DOHH2 (cell line): Measurements from ENCODE around the gene PILRA.
"Not testable (repeated sequence)": the region's sequence is repeated elsewhere in the genome, so short reads cannot be mapped to it uniquely, and the experiment has no call there.

ENCODE experiments used
- H3F3A ChIP-seq: fragments of 200-600 bp; sonication (generic), shearing (Covaris generic); 2 replicates; pipeline ENCODE4 v1.6.0; 2016; ENCODE audit warnings: antibody characterized with exemption, mild to moderate bottlenecking; ENCODE audit not compliant: control insufficient read depth, insufficient read depth
- H3K27ac ChIP-seq: fragments of 200-600 bp; sonication (generic); 2 replicates; pipeline ENCODE4 v1.5.1; 2014; ENCODE audit warnings: low read depth, mild to moderate bottlenecking, low read length, moderate library complexity
- H3K27me3 ChIP-seq: fragments of 200-600 bp; sonication (generic); 2 replicates; pipeline ENCODE4 v1.6.1; 2014; ENCODE audit warnings: mild to moderate bottlenecking, low read length, mixed read lengths; ENCODE audit not compliant: control insufficient read depth
- H3K36me3 ChIP-seq: fragments of 200-600 bp; sonication (generic); 2 replicates; pipeline ENCODE4 v1.6.1; 2014; ENCODE audit warnings: mild to moderate bottlenecking, low read length, moderate library complexity, mixed read lengths; ENCODE audit not compliant: control insufficient read depth
- H3K4me1 ChIP-seq: fragments of 200-600 bp; sonication (generic); 2 replicates; pipeline ENCODE4 v1.6.1; 2014; ENCODE audit warnings: mild to moderate bottlenecking, low read length, mixed read lengths; ENCODE audit not compliant: control insufficient read depth
- H3K4me2 ChIP-seq: fragments of 200-600 bp; sonication (generic); 2 replicates; pipeline ENCODE4 v1.6.0; 2014; ENCODE audit warnings: mild to moderate bottlenecking, low read length, moderate library complexity
- H3K4me3 ChIP-seq: fragments of 200-600 bp; sonication (generic); 2 replicates; pipeline ENCODE4 v1.5.1; 2014; ENCODE audit warnings: mild to moderate bottlenecking, low read length, mixed read lengths
- H3K79me2 ChIP-seq: fragments of 200-600 bp; sonication (generic); 2 replicates; pipeline ENCODE4 v1.6.1; 2014; ENCODE audit warnings: mild to moderate bottlenecking, low read length, mixed read lengths; ENCODE audit not compliant: control insufficient read depth
- H3K9me2 ChIP-seq: fragments of 200-600 bp; sonication (generic); replicated peaks from 2 replicates; pipeline ENCODE4 v1.6.1; 2014; ENCODE audit warnings: mild to moderate bottlenecking, low read length, mixed read lengths; ENCODE audit not compliant: control insufficient read depth
- H3K9me3 ChIP-seq: fragments of 200-600 bp; sonication (generic); 2 replicates; pipeline ENCODE4 v1.6.1; 2014; ENCODE audit warnings: antibody characterized with exemption, low read length, mixed read lengths; ENCODE audit not compliant: control insufficient read depth, insufficient read depth
- H4K20me1 ChIP-seq: fragments of 200-600 bp; sonication (generic); 2 replicates; pipeline ENCODE4 v1.6.0; 2014; ENCODE audit warnings: low read depth, mild to moderate bottlenecking, antibody characterized with exemption, low read length, moderate library complexity; ENCODE audit not compliant: control insufficient read depth, insufficient read depth
- EZH2phosphoT487 ChIP-seq: fragments of 200-600 bp; sonication (generic); IDR thresholded peaks from 2 replicates; pipeline ENCODE4 v1.6.1; 2017; ENCODE audit warnings: borderline replicate concordance, mild to moderate bottlenecking, antibody characterized with exemption, low read length, moderate library complexity, mixed read lengths
- TF ChIP-seq, protein P1 (sequence below): fragments of 200-600 bp; sonication (generic); IDR thresholded peaks from one replicate; pipeline ENCODE4 v1.5.1; 2014; ENCODE audit warnings: antibody characterized with exemption, mild to moderate bottlenecking, low read depth, low read length; ENCODE audit not compliant: poor library complexity, severe bottlenecking

The PILRA gene

DNA sequence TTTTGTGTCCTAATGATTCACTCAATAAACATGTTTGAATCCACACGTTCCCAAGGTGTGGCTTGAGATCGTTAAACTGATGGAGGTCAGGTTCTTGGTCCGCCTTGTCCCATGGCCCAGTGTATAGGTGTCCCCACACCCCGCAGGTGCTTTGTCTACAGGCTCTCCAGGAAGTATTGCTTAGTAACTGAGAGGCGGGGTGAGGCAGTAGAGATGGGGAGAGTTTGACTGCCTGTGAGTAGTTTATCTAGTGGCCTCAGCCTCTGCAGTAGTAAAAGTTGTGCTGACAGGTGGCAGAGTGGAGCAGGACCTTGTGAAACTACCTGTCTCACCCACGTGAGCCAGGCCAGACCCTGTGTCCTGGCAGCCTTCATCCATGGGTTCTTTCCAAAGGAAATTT, 32.0 kb upstream of the PILRA start:
- Histone ChIP-seq H4K20me1 (peaks cover 11% of the 10 kb centered on the region; the same call in 1 of the 2 replicates), H3K79me2 (peaks cover 63% of the 10 kb centered on the region), H3K27ac (peak overlapping the region; percentile 69), H3K4me1 (peaks cover 65% of the 10 kb centered on the region), H3K4me2 (peak overlapping the region; percentile 49), H3K4me3 (peak overlapping the region; percentile 53), H3K36me3 (peaks cover 68% of the 10 kb centered on the region), H3F3A (peaks cover 22% of the 10 kb centered on the region)
- not testable (repeated sequence) for H3K9me3 ChIP-seq, H3K9me2 ChIP-seq, H3K27me3 ChIP-seq
- TF ChIP-seq, protein P1, sequence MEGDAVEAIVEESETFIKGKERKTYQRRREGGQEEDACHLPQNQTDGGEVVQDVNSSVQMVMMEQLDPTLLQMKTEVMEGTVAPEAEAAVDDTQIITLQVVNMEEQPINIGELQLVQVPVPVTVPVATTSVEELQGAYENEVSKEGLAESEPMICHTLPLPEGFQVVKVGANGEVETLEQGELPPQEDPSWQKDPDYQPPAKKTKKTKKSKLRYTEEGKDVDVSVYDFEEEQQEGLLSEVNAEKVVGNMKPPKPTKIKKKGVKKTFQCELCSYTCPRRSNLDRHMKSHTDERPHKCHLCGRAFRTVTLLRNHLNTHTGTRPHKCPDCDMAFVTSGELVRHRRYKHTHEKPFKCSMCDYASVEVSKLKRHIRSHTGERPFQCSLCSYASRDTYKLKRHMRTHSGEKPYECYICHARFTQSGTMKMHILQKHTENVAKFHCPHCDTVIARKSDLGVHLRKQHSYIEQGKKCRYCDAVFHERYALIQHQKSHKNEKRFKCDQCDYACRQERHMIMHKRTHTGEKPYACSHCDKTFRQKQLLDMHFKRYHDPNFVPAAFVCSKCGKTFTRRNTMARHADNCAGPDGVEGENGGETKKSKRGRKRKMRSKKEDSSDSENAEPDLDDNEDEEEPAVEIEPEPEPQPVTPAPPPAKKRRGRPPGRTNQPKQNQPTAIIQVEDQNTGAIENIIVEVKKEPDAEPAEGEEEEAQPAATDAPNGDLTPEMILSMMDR = peak; percentile 29

DNA sequence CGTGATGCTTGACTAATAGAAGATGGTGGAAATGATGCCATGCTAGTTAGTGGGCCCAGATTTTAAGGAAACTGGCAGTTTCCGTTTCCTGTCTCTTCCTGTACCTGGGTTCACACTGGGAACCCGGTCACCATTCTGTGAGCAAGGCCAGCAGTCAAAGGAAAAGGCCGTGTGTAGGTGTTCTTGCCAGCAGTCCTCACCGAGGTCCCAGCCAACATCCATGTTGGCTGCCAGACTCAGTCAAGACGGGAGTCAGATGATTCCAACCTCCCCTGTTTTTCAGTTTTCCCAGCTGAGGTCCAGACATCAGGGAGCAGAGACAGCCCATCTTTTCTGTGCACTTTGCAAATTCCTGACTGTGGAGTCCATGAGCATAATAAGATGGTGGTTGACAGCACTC, 30.5 kb upstream of the PILRA start:
- peak overlapping the region; percentile 69 for H3K27ac ChIP-seq
- H3K4me2 ChIP-seq = peak overlapping the region; percentile 49
- peaks cover 65% of the 10 kb centered on the region for H3K79me2 ChIP-seq
- no peaks in the 10 kb centered on the region for H3K9me3 ChIP-seq
- H3K27me3 ChIP-seq = no peaks in the 10 kb centered on the region
- H3K4me1 ChIP-seq = peaks cover 62% of the 10 kb centered on the region
- peaks cover 7% of the 10 kb centered on the region; the same call in 1 of the 2 replicates for H4K20me1 ChIP-seq
- H3K9me2 ChIP-seq = no peaks in the 10 kb centered on the region
- peaks cover 77% of the 10 kb centered on the region for H3K36me3 ChIP-seq
- 0 out of 2 replicates have a peak overlapping the region, but pooled peaks have one; percentile 22 for H3K4me3 ChIP-seq
- no peak for TF ChIP-seq EZH2phosphoT487
- TF ChIP-seq, protein P1 = no peak
- H3F3A ChIP-seq = peaks cover 22% of the 10 kb centered on the region

DNA sequence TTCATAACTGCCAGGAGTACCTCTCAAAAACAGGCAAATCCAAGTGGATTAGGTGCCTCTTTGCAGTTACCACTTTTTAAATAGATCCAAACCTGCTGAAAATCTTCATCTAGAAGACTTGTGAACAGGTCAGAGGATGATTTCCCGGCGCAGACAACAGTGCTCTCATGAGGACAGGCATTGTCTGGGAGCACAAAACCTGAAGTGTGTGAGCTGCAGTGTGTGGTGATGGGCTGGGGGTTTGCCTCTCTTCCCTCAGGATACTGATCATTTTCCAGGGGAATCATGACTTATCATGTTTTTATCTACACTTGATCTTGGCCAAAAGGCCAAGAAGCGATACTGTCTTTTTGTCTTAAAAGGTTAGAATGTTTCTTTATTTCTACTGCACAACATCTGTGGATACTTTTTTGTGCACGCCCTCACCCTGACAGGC, 29.1 kb upstream of the PILRA start:
- Histone ChIP-seq H3K27ac (peak overlapping the region; percentile 98), H3K4me2 (peak overlapping the region; percentile 99), H3K4me1 (peaks cover 57% of the 10 kb centered on the region), H3K79me2 (peaks cover 57% of the 10 kb centered on the region), H3F3A (peaks cover 22% of the 10 kb centered on the region), H3K36me3 (peaks cover 77% of the 10 kb centered on the region), H3K4me3 (peak overlapping the region; percentile 77)
- H3K9me3 ChIP-seq, H3K27me3 ChIP-seq, H4K20me1 ChIP-seq, H3K9me2 ChIP-seq: not testable (repeated sequence)

DNA sequence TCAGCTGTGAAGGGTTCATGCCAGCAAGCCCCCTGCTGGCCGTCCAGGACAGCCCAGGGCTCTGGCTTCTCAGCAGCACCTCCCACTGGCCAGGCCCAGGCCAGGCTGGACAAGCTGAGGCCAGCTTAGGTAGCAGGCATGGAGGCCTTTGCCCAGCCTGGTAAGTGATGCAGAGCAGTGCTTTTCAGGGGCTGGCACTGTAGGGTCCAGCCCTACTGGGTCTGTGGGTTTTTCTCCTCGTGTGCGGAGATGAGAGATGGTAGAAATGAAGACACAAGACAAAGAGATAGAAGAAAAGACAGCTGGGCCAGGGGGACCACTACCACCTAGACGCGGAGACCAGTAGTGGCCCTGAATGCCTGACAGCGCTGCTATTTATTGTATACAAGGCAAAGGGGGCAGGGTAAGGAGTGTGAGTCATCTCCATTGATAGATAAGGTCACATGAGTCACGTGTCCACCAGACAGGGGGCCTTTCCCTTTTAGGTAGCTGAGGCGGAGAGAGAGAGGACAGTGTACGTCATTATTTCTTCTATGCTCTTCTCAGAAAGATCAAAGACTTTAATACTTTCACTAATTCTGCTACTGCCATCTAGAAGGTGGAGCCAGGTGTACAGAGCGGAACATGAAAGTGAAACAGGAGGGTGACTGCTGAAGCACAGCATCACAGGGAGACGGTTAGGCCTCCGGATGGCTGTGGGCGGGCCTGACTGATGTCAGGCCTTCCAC, 28.6 kb upstream of the PILRA start:
- peak overlapping the region; percentile 98 for H3K27ac ChIP-seq

DNA sequence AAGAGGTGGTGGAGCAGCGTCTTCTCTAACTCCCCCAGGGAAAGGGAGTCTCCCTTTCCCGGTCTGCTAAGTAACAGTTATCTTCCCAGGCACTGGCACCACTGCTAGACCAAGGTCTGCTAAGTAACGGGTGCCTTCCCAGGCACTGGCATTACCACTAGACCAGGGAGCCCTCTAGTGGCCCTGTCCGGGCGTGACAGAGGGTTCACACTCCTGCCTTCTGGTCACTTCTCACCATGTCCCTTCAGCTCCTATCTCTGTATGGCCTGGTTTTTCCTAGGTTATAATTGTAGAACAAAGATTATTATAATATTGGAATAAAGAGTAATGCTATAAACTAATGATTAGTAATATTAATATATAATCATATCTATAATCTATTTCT, 28.0 kb upstream of the PILRA start:
- H3K9me2 ChIP-seq, H4K20me1 ChIP-seq, H3K27me3 ChIP-seq, H3K9me3 ChIP-seq: not testable (repeated sequence)
- Histone ChIP-seq H3F3A (peaks cover 22% of the 10 kb centered on the region), H3K4me1 (peaks cover 54% of the 10 kb centered on the region), H3K79me2 (peaks cover 52% of the 10 kb centered on the region), H3K4me3 (peak overlapping the region; percentile 23; the same call in 1 of the 2 replicates), H3K4me2 (peak overlapping the region; percentile 48), H3K27ac (peak overlapping the region; percentile 98), H3K36me3 (peaks cover 80% of the 10 kb centered on the region)

More for the DNA sequence above, 28.6 kb upstream of the PILRA start:
- H4K20me1 ChIP-seq, H3K27me3 ChIP-seq, H3K9me2 ChIP-seq, H3K9me3 ChIP-seq: not testable (repeated sequence)
- Histone ChIP-seq H3K79me2 (peaks cover 53% of the 10 kb centered on the region), H3K4me1 (peaks cover 55% of the 10 kb centered on the region), H3K36me3 (peaks cover 77% of the 10 kb centered on the region), H3K4me2 (peak overlapping the region; percentile 99), H3K4me3 (peak overlapping the region; percentile 77), H3F3A (peaks cover 22% of the 10 kb centered on the region)
- TF ChIP-seq, protein P1 = peak; percentile 91
